HEK293 (cell line): ENCODE results near the gene RALY.

Source experiments
- CTCF ChIA-PET: fragments of 350-600 bp; formaldehyde crosslinking; extraction: SDS; loops from one replicate; lab custom pipeline; 2021; ENCODE audit warnings: antibody characterized with exemption; lab: Yijun Ruan, JAX
- POLR2A ChIA-PET: fragments of 300-600 bp; formaldehyde crosslinking; extraction: SDS; loops from one replicate; lab custom pipeline; 2020; ENCODE audit warnings: antibody characterized with exemption, inconsistent platforms; lab: Yijun Ruan, JAX
- H3K27ac ChIP-seq: fragments of 200-500 bp; sonication (Bioruptor generic); 2 replicates; pipeline ENCODE4 v1.5.1; 2014; ENCODE audit warnings: low read depth, low read length, control low read depth, inconsistent platforms; ENCODE audit errors: extremely low read depth
- H3K36me3 ChIP-seq, 2 experiments: fragments of 200-500 bp in 1 of 2; sonication (Bioruptor generic) in 1 of 2; 1 replicate in 1 of 2; 2 replicates in 1 of 2; pipeline ENCODE4 v1.5.1; 2014 to 2017; ENCODE audit warnings: inconsistent platforms in 2 of 2, low read length in 2 of 2; ENCODE audit not compliant: control insufficient read depth in 2 of 2, insufficient read depth in 1 of 2
- H3K4me1 ChIP-seq: fragments of 200-500 bp; sonication (Bioruptor generic); 2 replicates; pipeline ENCODE4 v1.5.1; 2014; ENCODE audit warnings: mild to moderate bottlenecking, low read length, inconsistent platforms; ENCODE audit not compliant: control insufficient read depth, insufficient read depth
- H3K4me3 ChIP-seq: 2 replicates; pipeline ENCODE4 v1.5.1; 2011; ENCODE audit warnings: low read depth, mild to moderate bottlenecking, control low read depth, low read length, moderate library complexity
- H3K9me3 ChIP-seq: fragments of 200-500 bp; sonication (Bioruptor generic); 2 replicates; pipeline ENCODE4 v1.5.1; 2014; ENCODE audit warnings: low read depth, low read length, inconsistent platforms; ENCODE audit not compliant: control insufficient read depth, insufficient read depth
- MYNN ChIP-seq: fragments of 450-650 bp; formaldehyde crosslinking; IDR thresholded peaks from 2 replicates; pipeline ENCODE4 v1.5.1; 2016; ENCODE audit warnings: missing biosample characterization, missing genetic modification characterization, borderline replicate concordance
- OSR2 ChIP-seq: fragments of 450-650 bp; formaldehyde crosslinking; IDR thresholded peaks from 2 replicates; pipeline ENCODE4 v1.5.1; 2016; ENCODE audit warnings: missing biosample characterization, missing genetic modification characterization
- OVOL3 ChIP-seq: fragments of 450-650 bp; formaldehyde crosslinking; IDR thresholded peaks from 2 replicates; pipeline ENCODE4 v1.5.1; 2016; ENCODE audit warnings: missing biosample characterization, missing genetic modification characterization
- PBX3 ChIP-seq: sonication (generic); formaldehyde crosslinking; IDR thresholded peaks from 2 replicates; pipeline ENCODE4 v1.8.1; 2022; ENCODE audit warnings: mild to moderate bottlenecking, moderate library complexity, missing genetic modification reagents
- PRDM6 ChIP-seq: fragments of 450-650 bp; formaldehyde crosslinking; IDR thresholded peaks from 2 replicates; pipeline ENCODE4 v1.5.1; 2017; ENCODE audit warnings: missing biosample characterization, missing genetic modification characterization
- ZNF112 ChIP-seq: fragments of 450-650 bp; formaldehyde crosslinking; IDR thresholded peaks from 2 replicates; pipeline ENCODE4 v1.5.0; 2017; ENCODE audit warnings: missing biosample characterization, missing genetic modification characterization
- ZNF121 ChIP-seq: fragments of 450-650 bp; formaldehyde crosslinking; IDR thresholded peaks from 2 replicates; pipeline ENCODE4 v1.5.1; 2016; ENCODE audit warnings: missing biosample characterization, missing genetic modification characterization
- ZNF248 ChIP-seq: fragments of 450-650 bp; formaldehyde crosslinking; IDR thresholded peaks from 2 replicates; pipeline ENCODE4 v1.5.1; 2017; ENCODE audit warnings: missing biosample characterization, missing genetic modification characterization
- ZNF354C ChIP-seq: fragments of 450-650 bp; formaldehyde crosslinking; IDR thresholded peaks from 2 replicates; pipeline ENCODE4 v1.5.1; 2016; ENCODE audit warnings: missing biosample characterization, missing genetic modification characterization, low read depth, borderline replicate concordance
- ZNF362 ChIP-seq: fragments of 450-650 bp; formaldehyde crosslinking; IDR thresholded peaks from 2 replicates; pipeline ENCODE4 v1.5.1; 2016; ENCODE audit warnings: missing biosample characterization, missing genetic modification characterization
- ZNF426 ChIP-seq: fragments of 450-650 bp; formaldehyde crosslinking; IDR thresholded peaks from 2 replicates; pipeline ENCODE4 v1.5.1; 2017; ENCODE audit warnings: missing biosample characterization, missing genetic modification characterization, mild to moderate bottlenecking, inconsistent platforms, moderate library complexity
- ZNF501 ChIP-seq: fragments of 450-650 bp; formaldehyde crosslinking; IDR thresholded peaks from 2 replicates; pipeline ENCODE4 v1.5.1; 2016; ENCODE audit warnings: missing biosample characterization, missing genetic modification characterization
- ZNF544 ChIP-seq: fragments of 450-650 bp; formaldehyde crosslinking; IDR thresholded peaks from 2 replicates; pipeline ENCODE4 v1.5.0; 2017; ENCODE audit warnings: missing biosample characterization, missing genetic modification characterization
- ZNF670 ChIP-seq: fragments of 450-650 bp; formaldehyde crosslinking; IDR thresholded peaks from 2 replicates; pipeline ENCODE4 v1.5.1; 2016; ENCODE audit warnings: missing biosample characterization, missing genetic modification characterization, low read depth
- ZNF76 ChIP-seq: fragments of 450-650 bp; formaldehyde crosslinking; IDR thresholded peaks from 2 replicates; pipeline ENCODE4; 2016; ENCODE audit warnings: low read depth, missing biosample characterization, missing genetic modification characterization, borderline replicate concordance
- ZNF777 ChIP-seq: fragments of 450-650 bp; formaldehyde crosslinking; IDR thresholded peaks from 2 replicates; pipeline ENCODE4 v1.5.1; 2017; ENCODE audit warnings: missing biosample characterization, missing genetic modification characterization, borderline replicate concordance
- ZNF785 ChIP-seq: fragments of 450-650 bp; formaldehyde crosslinking; IDR thresholded peaks from 2 replicates; pipeline ENCODE4 v1.5.1; 2016; ENCODE audit warnings: missing biosample characterization, missing genetic modification characterization
- ZNF830 ChIP-seq: fragments of 450-650 bp; IDR thresholded peaks from 2 replicates; pipeline ENCODE4 v1.5.0; 2018; ENCODE audit warnings: missing biosample characterization, missing genetic modification characterization, low read depth, mild to moderate bottlenecking, moderate library complexity
- TF ChIP-seq, protein P1 (sequence below): fragments of 450-650 bp; formaldehyde crosslinking; IDR thresholded peaks from 2 replicates; pipeline ENCODE4 v1.5.1; 2016; ENCODE audit warnings: missing biosample characterization, missing genetic modification characterization
- TF ChIP-seq, protein P2 (sequence below): fragments of 450-650 bp; formaldehyde crosslinking; conservative IDR thresholded peaks from 2 replicates; pipeline ENCODE4 v1.5.1; 2016; ENCODE audit warnings: low read depth, missing biosample characterization, missing genetic modification characterization

Gene RALY

DNA sequence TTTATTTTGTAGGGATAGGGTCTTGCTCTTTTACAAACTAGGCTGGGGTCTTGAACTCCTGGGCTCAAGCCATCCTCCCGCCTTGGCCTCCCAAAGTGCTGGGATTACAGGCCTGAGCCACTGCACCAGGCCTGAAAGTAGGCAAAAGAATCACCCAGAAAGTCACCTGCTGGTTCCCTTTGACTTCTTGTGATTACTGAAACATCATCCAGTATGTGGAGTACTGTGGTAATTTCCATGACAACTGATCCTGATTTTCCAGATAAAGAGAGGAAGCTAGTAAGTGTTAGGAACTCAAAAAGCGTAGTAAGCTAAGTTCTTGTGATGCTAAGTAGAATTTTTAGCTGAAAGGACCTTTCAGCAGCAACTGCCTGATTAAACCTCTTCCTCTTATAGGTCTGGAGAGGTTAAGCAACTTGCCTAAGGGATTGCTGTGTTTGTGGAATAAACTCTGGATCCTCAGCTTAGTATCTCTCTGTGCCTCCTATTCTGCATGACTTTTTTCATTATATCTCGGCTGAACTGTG is 16.8 kb downstream of the RALY start:
- Histone ChIP-seq H3K4me3 (no peak overlapping the region), H3K9me3 (no peaks in the 10 kb centered on the region), H3K4me1 (no peaks in the 10 kb centered on the region; the same call in 1 of the 2 replicates), H3K27ac (no peak overlapping the region)
- TF ChIP-seq ZNF426 (tag by site-specific recombination) (no peak), ZNF777 (tag by site-specific recombination) (no peak), ZNF354C (no peak), ZNF112 (tag by site-specific recombination) (no peak), MYNN (tag by site-specific recombination) (no peak), OSR2 (tag by site-specific recombination) (no peak), ZNF501 (tag by site-specific recombination) (no peak), PBX3 (CRISPR knock-in tag) (no peak), ZNF121 (tag by site-specific recombination) (no peak)
- TF ChIP-seq, all 188 proteins: peak for 0
- ChIA-PET CTCF (interaction anchor here (1.1 kb wide), 1 partner anchor 119 kb away, joined by 3 read pairs; no protein-coding TSS in a partner anchor), POLR2A (interaction anchor here (1.3 kb wide), 1 partner anchor 17 kb away, joined by 6 read pairs; the partner anchor contains the start of gene RALY)
- H3K36me3 ChIP-seq = no peaks in the 10 kb centered on the region

GRCh38 chr20:34011275-34011674 is 17.6 kb downstream of the RALY start:
- POLR2A ChIA-PET = no interaction called here
- CTCF ChIA-PET = interaction anchor here (1.1 kb wide), 1 partner anchor 118 kb away, joined by 3 read pairs; no protein-coding TSS in a partner anchor
- Histone ChIP-seq H3K27ac (no peak overlapping the region), H3K36me3 (no peaks in the 10 kb centered on the region), H3K4me1 (no peaks in the 10 kb centered on the region; the same call in 1 of the 2 replicates), H3K4me3 (no peak overlapping the region), H3K9me3 (no peaks in the 10 kb centered on the region)
- TF ChIP-seq ZNF248 (no peak), ZNF76 (tag by site-specific recombination) (no peak), ZNF670 (tag by site-specific recombination) (no peak), ZNF544 (tag by site-specific recombination) (no peak), OVOL3 (tag by site-specific recombination) (no peak), ZNF121 (tag by site-specific recombination) (no peak), ZNF362 (tag by site-specific recombination) (no peak), ZNF830 (tag by site-specific recombination) (no peak), ZNF785 (no peak), PRDM6 (tag by site-specific recombination) (no peak), ZNF112 (tag by site-specific recombination) (no peak)
- TF ChIP-seq, protein P1, sequence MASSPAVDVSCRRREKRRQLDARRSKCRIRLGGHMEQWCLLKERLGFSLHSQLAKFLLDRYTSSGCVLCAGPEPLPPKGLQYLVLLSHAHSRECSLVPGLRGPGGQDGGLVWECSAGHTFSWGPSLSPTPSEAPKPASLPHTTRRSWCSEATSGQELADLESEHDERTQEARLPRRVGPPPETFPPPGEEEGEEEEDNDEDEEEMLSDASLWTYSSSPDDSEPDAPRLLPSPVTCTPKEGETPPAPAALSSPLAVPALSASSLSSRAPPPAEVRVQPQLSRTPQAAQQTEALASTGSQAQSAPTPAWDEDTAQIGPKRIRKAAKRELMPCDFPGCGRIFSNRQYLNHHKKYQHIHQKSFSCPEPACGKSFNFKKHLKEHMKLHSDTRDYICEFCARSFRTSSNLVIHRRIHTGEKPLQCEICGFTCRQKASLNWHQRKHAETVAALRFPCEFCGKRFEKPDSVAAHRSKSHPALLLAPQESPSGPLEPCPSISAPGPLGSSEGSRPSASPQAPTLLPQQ (tag by site-specific recombination) = no peak
- TF ChIP-seq, protein P2, sequence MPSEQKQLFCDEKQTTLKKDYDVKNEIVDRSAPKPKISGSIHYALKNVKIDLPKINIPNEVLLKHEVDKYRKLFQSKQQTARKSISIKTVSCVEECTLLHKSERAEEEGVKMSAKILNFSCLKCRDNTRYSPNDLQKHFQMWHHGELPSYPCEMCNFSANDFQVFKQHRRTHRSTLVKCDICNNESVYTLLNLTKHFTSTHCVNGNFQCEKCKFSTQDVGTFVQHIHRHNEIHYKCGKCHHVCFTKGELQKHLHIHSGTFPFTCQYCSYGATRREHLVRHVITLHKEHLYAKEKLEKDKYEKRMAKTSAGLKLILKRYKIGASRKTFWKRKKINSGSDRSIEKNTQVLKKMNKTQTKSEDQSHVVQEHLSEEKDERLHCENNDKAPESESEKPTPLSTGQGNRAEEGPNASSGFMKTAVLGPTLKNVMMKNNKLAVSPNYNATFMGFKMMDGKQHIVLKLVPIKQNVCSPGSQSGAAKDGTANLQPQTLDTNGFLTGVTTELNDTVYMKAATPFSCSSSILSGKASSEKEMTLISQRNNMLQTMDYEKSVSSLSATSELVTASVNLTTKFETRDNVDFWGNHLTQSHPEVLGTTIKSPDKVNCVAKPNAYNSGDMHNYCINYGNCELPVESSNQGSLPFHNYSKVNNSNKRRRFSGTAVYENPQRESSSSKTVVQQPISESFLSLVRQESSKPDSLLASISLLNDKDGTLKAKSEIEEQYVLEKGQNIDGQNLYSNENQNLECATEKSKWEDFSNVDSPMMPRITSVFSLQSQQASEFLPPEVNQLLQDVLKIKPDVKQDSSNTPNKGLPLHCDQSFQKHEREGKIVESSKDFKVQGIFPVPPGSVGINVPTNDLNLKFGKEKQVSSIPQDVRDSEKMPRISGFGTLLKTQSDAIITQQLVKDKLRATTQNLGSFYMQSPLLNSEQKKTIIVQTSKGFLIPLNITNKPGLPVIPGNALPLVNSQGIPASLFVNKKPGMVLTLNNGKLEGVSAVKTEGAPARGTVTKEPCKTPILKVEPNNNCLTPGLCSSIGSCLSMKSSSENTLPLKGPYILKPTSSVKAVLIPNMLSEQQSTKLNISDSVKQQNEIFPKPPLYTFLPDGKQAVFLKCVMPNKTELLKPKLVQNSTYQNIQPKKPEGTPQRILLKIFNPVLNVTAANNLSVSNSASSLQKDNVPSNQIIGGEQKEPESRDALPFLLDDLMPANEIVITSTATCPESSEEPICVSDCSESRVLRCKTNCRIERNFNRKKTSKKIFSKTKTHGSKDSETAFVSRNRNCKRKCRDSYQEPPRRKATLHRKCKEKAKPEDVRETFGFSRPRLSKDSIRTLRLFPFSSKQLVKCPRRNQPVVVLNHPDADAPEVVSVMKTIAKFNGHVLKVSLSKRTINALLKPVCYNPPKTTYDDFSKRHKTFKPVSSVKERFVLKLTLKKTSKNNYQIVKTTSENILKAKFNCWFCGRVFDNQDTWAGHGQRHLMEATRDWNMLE (tag by site-specific recombination) = no peak
